IMR-90 (cell line): ENCODE results near the gene ZW10. TPM values are rescaled to one million over a fixed set of nuclear protein-coding genes. Genes with fewer than 3 reads are reported as not detected.

Experiments used
- ATAC-seq: fragments of 200-7000 bp; cut with Tn5 transposase; 2 replicates; pipeline ENCODE4 v1.9.1; 2020; ENCODE audit warnings: low read depth, mild to moderate bottlenecking, moderate library complexity
- BruUV-seq: library from RNA; stranded (reverse); fragments of 400-500 nt; replicated peaks from 2 replicates; lab custom pipeline; 2021; lab: Mats Ljungman, UMichigan
- CTCF ChIA-PET: fragments of 300-600 bp; formaldehyde crosslinking; extraction: SDS; loops from one replicate; lab custom pipeline; 2021; ENCODE audit warnings: antibody characterized with exemption; lab: Yijun Ruan, JAX
- POLR2A ChIA-PET: fragments of 300-600 bp; sonication (Branson Sonifier 250); formaldehyde crosslinking; loops from one replicate; lab custom pipeline; 2022; ENCODE audit warnings: antibody characterized with exemption; ENCODE audit not compliant: unreplicated experiment; lab: Charles Lee
- DNase-seq: peaks from one replicate; pipeline ENCODE4 v3.0.0; 2013
- H2AFZ ChIP-seq: replicated peaks from 2 replicates; pipeline ENCODE3; 2013; ENCODE audit warnings: low read length, mild to moderate bottlenecking; ENCODE audit not compliant: poor library complexity
- H2AK5ac ChIP-seq: 2 replicates; pipeline ENCODE4 v1.6.1; 2013; ENCODE audit warnings: low read depth, low read length, inconsistent platforms
- H2AK9ac ChIP-seq: replicated peaks from 2 replicates; pipeline ENCODE3; 2013; ENCODE audit warnings: mild to moderate bottlenecking, low read depth, low read length, moderate library complexity; ENCODE audit not compliant: poor library complexity
- H2BK120ac ChIP-seq: 2 replicates; pipeline ENCODE4 v1.6.1; 2013; ENCODE audit warnings: low read depth, low read length, inconsistent platforms
- H2BK15ac ChIP-seq: 3 replicates; pipeline ENCODE4 v1.6.1; 2013; ENCODE audit warnings: low read depth, low read length, inconsistent platforms
- H2BK20ac ChIP-seq: 2 replicates; pipeline ENCODE4 v1.6.1; 2013; ENCODE audit warnings: low read depth, mild to moderate bottlenecking, inconsistent platforms, low read length, moderate library complexity
- H2BK5ac ChIP-seq: 2 replicates; pipeline ENCODE4 v1.6.1; 2013; ENCODE audit warnings: mild to moderate bottlenecking, low read depth, low read length, inconsistent platforms; ENCODE audit not compliant: poor library complexity, severe bottlenecking
- H3K14ac ChIP-seq: replicated peaks from 2 replicates; pipeline ENCODE4 v1.6.1; 2013; ENCODE audit warnings: low read depth, low read length, inconsistent platforms
- H3K18ac ChIP-seq: 2 replicates; pipeline ENCODE4 v1.6.1; 2013; ENCODE audit warnings: low read depth, low read length, control low read depth
- H3K23ac ChIP-seq: 2 replicates; pipeline ENCODE4 v1.6.1; 2013; ENCODE audit warnings: low read depth, low read length, inconsistent platforms
- H3K27ac ChIP-seq: 2 replicates; pipeline ENCODE4 v1.5.1; 2013; ENCODE audit warnings: mild to moderate bottlenecking, control low read depth, low read length; ENCODE audit not compliant: insufficient read depth
- H3K27me3 ChIP-seq: 2 replicates; pipeline ENCODE4 v1.6.1; 2013; ENCODE audit warnings: low read length; ENCODE audit not compliant: control insufficient read depth, insufficient read depth
- H3K36me3 ChIP-seq: 2 replicates; pipeline ENCODE4 v1.6.1; 2013; ENCODE audit warnings: low read length, mixed read lengths; ENCODE audit not compliant: control insufficient read depth, insufficient read depth
- H3K4ac ChIP-seq: 2 replicates; pipeline ENCODE4 v1.6.1; 2013; ENCODE audit warnings: low read depth, low read length, inconsistent platforms
- H3K4me1 ChIP-seq: 2 replicates; pipeline ENCODE4 v1.6.1; 2013; ENCODE audit warnings: low read length, mixed read lengths; ENCODE audit not compliant: control insufficient read depth, insufficient read depth
- H3K4me2 ChIP-seq: 2 replicates; pipeline ENCODE4 v1.6.1; 2013; ENCODE audit warnings: low read depth, mild to moderate bottlenecking, control low read depth, low read length, moderate library complexity
- H3K4me3 ChIP-seq: 2 replicates; pipeline ENCODE4 v1.5.1; 2013; ENCODE audit warnings: low read depth, mild to moderate bottlenecking, control low read depth, low read length, moderate library complexity; ENCODE audit not compliant: insufficient read depth
- H3K56ac ChIP-seq: 2 replicates; pipeline ENCODE4 v1.6.1; 2013; ENCODE audit warnings: low read length, inconsistent platforms; ENCODE audit not compliant: insufficient read depth; ENCODE audit errors: extremely low read depth
- H3K79me1 ChIP-seq, 2 experiments: 2 replicates each; pipeline ENCODE4 v1.6.1; 2013; ENCODE audit warnings: low read length in 2 of 2, inconsistent platforms in 1 of 2, low read depth in 1 of 2
- H3K9ac ChIP-seq: 2 replicates; pipeline ENCODE4 v1.6.1; 2013; ENCODE audit warnings: low read depth, low read length, control low read depth
- H3K9me1 ChIP-seq: 2 replicates; pipeline ENCODE4 v1.6.1; 2013; ENCODE audit warnings: low read length, inconsistent platforms; ENCODE audit not compliant: insufficient read depth
- H3K9me3 ChIP-seq: 2 replicates; pipeline ENCODE4 v1.6.1; 2013; ENCODE audit warnings: low read length; ENCODE audit not compliant: control insufficient read depth, insufficient read depth
- H4K20me1 ChIP-seq: 2 replicates; pipeline ENCODE4 v1.6.1; 2013; ENCODE audit warnings: low read length, inconsistent platforms; ENCODE audit not compliant: insufficient read depth
- H4K5ac ChIP-seq: 2 replicates; pipeline ENCODE4 v1.6.1; 2013; ENCODE audit warnings: mild to moderate bottlenecking, low read depth, low read length, control low read depth
- H4K8ac ChIP-seq, 2 experiments: 2 replicates each; pipeline ENCODE4 v1.6.1; 2013; ENCODE audit warnings: low read depth in 2 of 2, low read length in 2 of 2, control low read depth in 1 of 2, inconsistent platforms in 1 of 2
- H4K91ac ChIP-seq: 2 replicates; pipeline ENCODE4 v1.6.1; 2013; ENCODE audit warnings: low read depth, low read length, inconsistent platforms; ENCODE audit not compliant: insufficient read depth
- CHD1 ChIP-seq: IDR thresholded peaks from 2 replicates; pipeline ENCODE4 v1.6.1; 2012; ENCODE audit warnings: low read depth, low read length, improper control_type of control experiment
- MAFK ChIP-seq: IDR thresholded peaks from 2 replicates; pipeline ENCODE4 v1.6.1; 2012; ENCODE audit warnings: low read depth, low read length, improper control_type of control experiment
- MXI1 ChIP-seq: IDR thresholded peaks from 2 replicates; pipeline ENCODE4 v1.6.1; 2012; ENCODE audit warnings: low read depth, mild to moderate bottlenecking, low read length, moderate library complexity, borderline replicate concordance
- NFE2L2 ChIP-seq: fragments of 150-350 bp; IDR thresholded peaks from 2 replicates; pipeline ENCODE4 v1.6.1; 2016; ENCODE audit warnings: low read depth, mild to moderate bottlenecking, low read length
- RAD21 ChIP-seq: IDR thresholded peaks from 2 replicates; pipeline ENCODE4 v1.6.1; 2012; ENCODE audit warnings: low read length, improper control_type of control experiment
- USF2 ChIP-seq: fragments of 150-350 bp; IDR thresholded peaks from 2 replicates; pipeline ENCODE4 v1.6.1; 2017; ENCODE audit warnings: mild to moderate bottlenecking, antibody characterized with exemption, low read length, low read depth
- WGBS, 2 experiments: methylation state at CpG; one replicate each; pipeline versions ENCODE4 v1.1.5 to v1.1.7; 2013; ENCODE audit warnings: missing lambda C conversion rate in 2 of 2; ENCODE audit not compliant: insufficient read length in 1 of 2; ENCODE audit errors: extremely low coverage in 2 of 2; 5-methylcytosine and 5-hydroxymethylcytosine counted together
- dilution Hi-C: fragments of 300-500 bp; cut with HindIII; formaldehyde crosslinking; loops from one replicate; pipeline ENCODE4 v1.14.3; 2018; ENCODE audit warnings: low sequenced_read_pairs; ENCODE audit not compliant: unreplicated experiment
- in situ Hi-C: fragments of 300-500 bp; cut with MboI; formaldehyde crosslinking; loops from 3 replicates; pipeline ENCODE4 v1.14.3; 2019; ENCODE audit warnings: low sequenced_read_pairs, inconsistent platforms, mixed read lengths
- intact Hi-C: fragments of 100-400 bp; cut with micrococcal nuclease; formaldehyde crosslinking; loops from 2 replicates; pipeline ENCODE4 v1.10.0; 2022
- polyA plus RNA-seq, 3 experiments: library from polyadenylated mRNA; depleted of rRNA; stranded (reverse); fragments of >200 nt; gene quantifications; 2 replicates each; pipeline ENCODE4 v1.2.3, GENCODE V29; 2012; ENCODE audit warnings: low replicate concordance in 1 of 3
- total RNA-seq: library from RNA; depleted of rRNA; stranded (reverse); fragments of >200 nt; gene quantifications from 2 replicates; pipeline ENCODE4 v1.2.3, GENCODE V29; 2012

The ZW10 gene
- total and polyA plus RNA-seq, 2 of the 4 experiments (the other 2 are of a cell fraction) = 10.3 to 30.6 TPM

GRCh38 chr11:113725407-113725806 lies 48.1 kb downstream of the ZW10 start:
- no peak overlapping the region for H2BK20ac ChIP-seq
- no peak overlapping the region for H3K4me3 ChIP-seq
- H3K27me3 ChIP-seq = no peaks in the 10 kb centered on the region
- H2AK5ac ChIP-seq = no peak overlapping the region
- POLR2A ChIA-PET = no interaction called here
- ATAC-seq (no peak), DNase-seq (no peak)
- BruUV-seq = no TSS peak
- no peaks in the 10 kb centered on the region for H3K36me3 ChIP-seq
- H2BK5ac ChIP-seq = no peak overlapping the region
- no peak overlapping the region for H4K5ac ChIP-seq
- H4K91ac ChIP-seq = no peak overlapping the region
- H2BK15ac ChIP-seq = no peak overlapping the region
- in situ Hi-C loops = no loop called here
- H2AFZ ChIP-seq = no peak overlapping the region
- no peaks in the 10 kb centered on the region for H3K9me3 ChIP-seq
- intact Hi-C loops = no loop called here
- no peak overlapping the region for H3K4me2 ChIP-seq
- no peak overlapping the region for H3K14ac ChIP-seq
- CTCF ChIA-PET = interaction anchor here (0.6 to 1.4 kb wide), 5 partner anchors 9 to 976 kb away, joined by 3 to 6 read pairs (median 4); no protein-coding TSS in a partner anchor
- no peak overlapping the region for H3K56ac ChIP-seq
- WGBS, 2 experiments = 88% methylated on average over 2 of the region's 5 CpGs; no CpG with 5 or more reads in 1 of the 2 experiments
- dilution Hi-C loops = no loop called here
- no peak overlapping the region for H2AK9ac ChIP-seq
- H3K4ac ChIP-seq = no peak overlapping the region
- H3K18ac ChIP-seq = no peak overlapping the region
- no peak for TF ChIP-seq NFE2L2
- TF ChIP-seq MXI1 = no peak
- TF ChIP-seq CHD1 = no peak
- no peak for TF ChIP-seq USF2
- no peak for TF ChIP-seq MAFK
- TF ChIP-seq RAD21 = no peak
- no peaks in the 10 kb centered on the region for H3K79me1 ChIP-seq
- H3K9ac ChIP-seq = no peak overlapping the region
- no peak overlapping the region for H4K8ac ChIP-seq
- H2BK120ac ChIP-seq = no peak overlapping the region
- H3K9me1 ChIP-seq = peaks cover 10% of the 10 kb centered on the region; the same call in 1 of the 2 replicates
- no peak overlapping the region for H3K27ac ChIP-seq
- H3K4me1 ChIP-seq = peaks cover 4% of the 10 kb centered on the region; the same call in 1 of the 2 replicates
- no peak overlapping the region for H3K23ac ChIP-seq
- no peaks in the 10 kb centered on the region for H4K20me1 ChIP-seq
